ENCODE measurements around the gene RPL13.

The RPL13 gene

GRCh38 chr16:89613231-89613953, 52.9 kb downstream of the RPL13 start, which contains the start of gene DPEP1:
Gene DPEP1, plus strand, starts transcription at chr16:89613642. Its CDS starts 16,769 bp downstream, at chr16:89630411.
- no peaks in the 10 kb centered on the region for H3K27me3 ChIP-seq (ENCODE audit: low read length)
- no peak within 1 kb of the TSS for H3K4me2 ChIP-seq (ENCODE audit: low read depth, low read length, poor library complexity, severe bottlenecking)
- H2AFZ ChIP-seq (ENCODE audit: low read depth, low read length, severe bottlenecking), result no peak within 1 kb of the TSS
- no peak within 1 kb of the TSS for H3K27ac ChIP-seq (ENCODE audit: low read depth, low read length)
- H3K36me3 ChIP-seq (ENCODE audit: low read length), result no peaks in the 10 kb centered on the region
- H3F3A ChIP-seq (ENCODE audit: insufficient read depth), result no peaks in the 10 kb centered on the region
- no peaks in the 10 kb centered on the region for H3K9me3 ChIP-seq (ENCODE audit: insufficient read depth, low read length)
- H3K79me2 ChIP-seq (ENCODE audit: insufficient read depth, low read length), result no peaks in the 10 kb centered on the region
- H3K9ac ChIP-seq (ENCODE audit: low read length), result no peak within 1 kb of the TSS
- TF ChIP-seq EZH2phosphoT487 (conservative IDR thresholded peaks at IDR 0.05; ENCODE audit: low read length) (no peak), CTCF (IDR thresholded peaks at IDR 0.05; ENCODE audit: insufficient read depth, low read length, poor library complexity, severe bottlenecking) (no peak)
- H3K4me3 ChIP-seq (ENCODE audit: insufficient read depth, low read length, poor library complexity, severe bottlenecking), result no peak within 1 kb of the TSS
- H3K9me2 ChIP-seq (replicated peaks; ENCODE audit: insufficient read depth, low read length), result no peaks in the 10 kb centered on the region
- no peaks in the 10 kb centered on the region for H4K20me1 ChIP-seq (ENCODE audit: low read depth, low read length)

GRCh38 chr16:89613954-89614459, 53.5 kb downstream of the RPL13 start:
- Histone ChIP-seq H3K9me3 (ENCODE audit: insufficient read depth, low read length) (no peaks in the 10 kb centered on the region), H2AFZ (ENCODE audit: low read depth, low read length, severe bottlenecking) (no peak overlapping the region), H3K27ac (ENCODE audit: low read depth, low read length) (no peak overlapping the region), H3K4me2 (ENCODE audit: low read depth, low read length, poor library complexity, severe bottlenecking) (no peak overlapping the region), H4K20me1 (ENCODE audit: low read depth, low read length) (no peaks in the 10 kb centered on the region), H3K9me2 (replicated peaks; ENCODE audit: insufficient read depth, low read length) (no peaks in the 10 kb centered on the region), H3F3A (ENCODE audit: insufficient read depth) (no peaks in the 10 kb centered on the region), H3K4me3 (ENCODE audit: insufficient read depth, low read length, poor library complexity, severe bottlenecking) (no peak overlapping the region), H3K27me3 (ENCODE audit: low read length) (no peaks in the 10 kb centered on the region), H3K9ac (ENCODE audit: low read length) (no peak overlapping the region), H3K79me2 (ENCODE audit: insufficient read depth, low read length) (no peaks in the 10 kb centered on the region), H3K36me3 (ENCODE audit: low read length) (no peaks in the 10 kb centered on the region)
- no peak for TF ChIP-seq EZH2phosphoT487 (conservative IDR thresholded peaks at IDR 0.05; ENCODE audit: low read length)
- TF ChIP-seq CTCF (IDR thresholded peaks at IDR 0.05; ENCODE audit: insufficient read depth, low read length, poor library complexity, severe bottlenecking), result no peak

All from SU-DHL-6 (cell line).